HepG2 (cell line): ENCODE measurements around the gene IWS1. TPM values are rescaled to one million over a fixed set of nuclear protein-coding genes. Genes with fewer than 3 reads are reported as not detected.

ENCODE experiments used
- BRCA1 ChIP-seq: sonication (generic); formaldehyde crosslinking; IDR thresholded peaks from 2 replicates; pipeline ENCODE4 v1.4.0; 2020; ENCODE audit warnings: missing genetic modification reagents
- ESRRA ChIP-seq: sonication (generic); formaldehyde crosslinking; IDR thresholded peaks from 2 replicates; pipeline ENCODE4 v1.5.1; 2020; ENCODE audit warnings: mild to moderate bottlenecking, low read depth, missing genetic modification reagents
- HNRNPLL ChIP-seq: fragments of 200-400 bp; formaldehyde crosslinking; IDR thresholded peaks from 2 replicates; pipeline ENCODE4 v1.6.1; 2017; ENCODE audit warnings: mild to moderate bottlenecking, low read depth, low read length; ENCODE audit not compliant: poor library complexity, severe bottlenecking
- KDM4B ChIP-seq: sonication (generic); formaldehyde crosslinking; IDR thresholded peaks from 2 replicates; pipeline ENCODE4 v1.4.0; 2020; ENCODE audit warnings: missing genetic modification reagents
- NFE2 ChIP-seq: sonication (generic); formaldehyde crosslinking; IDR thresholded peaks from 2 replicates; pipeline ENCODE4 v1.4.0; 2020; ENCODE audit warnings: missing genetic modification reagents
- ONECUT2 ChIP-seq: sonication (generic); formaldehyde crosslinking; IDR thresholded peaks from 2 replicates; pipeline ENCODE4 v1.4.0; 2020; ENCODE audit warnings: missing genetic modification reagents
- PATZ1 ChIP-seq: sonication (generic); formaldehyde crosslinking; IDR thresholded peaks from 2 replicates; pipeline ENCODE4 v1.4.0; 2020; ENCODE audit warnings: missing genetic modification reagents
- PHF20 ChIP-seq: sonication (generic); formaldehyde crosslinking; IDR thresholded peaks from 2 replicates; pipeline ENCODE4 v1.5.0; 2020; ENCODE audit warnings: mild to moderate bottlenecking, missing genetic modification reagents
- PRDM10 ChIP-seq: sonication (generic); formaldehyde crosslinking; IDR thresholded peaks from 2 replicates; pipeline ENCODE4 v1.4.0; 2020; ENCODE audit warnings: low read depth, missing genetic modification reagents
- RNF219 ChIP-seq: sonication (generic); formaldehyde crosslinking; IDR thresholded peaks from 2 replicates; pipeline ENCODE4 v1.5.0; 2020; ENCODE audit warnings: mild to moderate bottlenecking, missing genetic modification reagents
- TGIF2 ChIP-seq: IDR thresholded peaks from 2 replicates; pipeline ENCODE4 v1.6.1; 2016; ENCODE audit warnings: control low read depth, missing compliant biosample characterization
- ZBTB7B ChIP-seq: sonication (generic); formaldehyde crosslinking; IDR thresholded peaks from 2 replicates; pipeline ENCODE4 v1.4.0; 2020; ENCODE audit warnings: missing genetic modification reagents
- ZNF143 ChIP-seq: sonication (generic); formaldehyde crosslinking; IDR thresholded peaks from 2 replicates; pipeline ENCODE4 v1.4.0; 2020; ENCODE audit warnings: missing genetic modification reagents
- ZNF329 ChIP-seq: sonication (generic); formaldehyde crosslinking; IDR thresholded peaks from 2 replicates; pipeline ENCODE4 v1.9.0; 2021; ENCODE audit warnings: low read depth, mild to moderate bottlenecking, missing genetic modification reagents
- ZSCAN21 ChIP-seq: sonication (generic); formaldehyde crosslinking; IDR thresholded peaks from 2 replicates; pipeline ENCODE4 v1.8.0; 2022; ENCODE audit warnings: mild to moderate bottlenecking, missing genetic modification reagents, moderate library complexity, borderline replicate concordance
- polyA plus RNA-seq, 8 experiments: library from polyadenylated mRNA; depleted of rRNA in 3 of 8; stranded (reverse) in 7 of 8; unstranded in 1 of 8; fragments of >200 nt; fragmentation: Illumina TruSeq in 4 of 8; extraction: Trizol in 4 of 8; gene quantifications; 2 replicates each; pipeline versions ENCODE4 v1.2.1 to v1.2.3, GENCODE V29; 2011 to 2016; ENCODE audit warnings: low read depth in 4 of 8, missing spikeins in 1 of 8, mixed read lengths in 1 of 8; ENCODE audit not compliant: insufficient read depth in 1 of 8
- total RNA-seq, 5 experiments: library from RNA; depleted of rRNA; stranded (reverse); fragments of >200 nt; fragmentation: Illumina TruSeq; extraction: Trizol; gene quantifications; 2 replicates each; pipeline ENCODE4 v1.2.3, GENCODE V29; 2016; ENCODE audit warnings: low read depth in 1 of 5
- TF ChIP-seq, protein P1 (sequence below): sonication (generic); formaldehyde crosslinking; IDR thresholded peaks from 2 replicates; pipeline ENCODE4 v1.4.0; 2020; ENCODE audit warnings: missing genetic modification reagents
- TF ChIP-seq, protein P2 (sequence below): sonication (generic); formaldehyde crosslinking; conservative IDR thresholded peaks from 2 replicates; pipeline ENCODE4 v1.4.0; 2020; ENCODE audit warnings: missing genetic modification reagents

Gene IWS1
- total and polyA plus RNA-seq, 2 of the 13 experiments (the other 11 are each of a cell fraction or from before 2014, with no cell fraction given): 28.9 to 62.3 TPM

- no peak; the same call in 1 of the 2 replicates for TF ChIP-seq BRCA1 (CRISPR knock-in tag)
- TF ChIP-seq ZNF329 (CRISPR knock-in tag): peak; percentile 74; the same call in 1 of the 2 replicates
- peak; percentile 92 for TF ChIP-seq PRDM10 (CRISPR knock-in tag)
- TF ChIP-seq HNRNPLL: peak; percentile 48
- TF ChIP-seq, protein P1, sequence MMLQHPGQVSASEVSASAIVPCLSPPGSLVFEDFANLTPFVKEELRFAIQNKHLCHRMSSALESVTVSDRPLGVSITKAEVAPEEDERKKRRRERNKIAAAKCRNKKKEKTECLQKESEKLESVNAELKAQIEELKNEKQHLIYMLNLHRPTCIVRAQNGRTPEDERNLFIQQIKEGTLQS (CRISPR knock-in tag): no peak
- TF ChIP-seq ZBTB7B (CRISPR knock-in tag): peak; percentile 100
- peak; percentile 77 for TF ChIP-seq ESRRA
- TF ChIP-seq NFE2 (CRISPR knock-in tag): no peak
- no peak; the same call in 1 of the 2 replicates for TF ChIP-seq ZSCAN21 (CRISPR knock-in tag)
- TF ChIP-seq ZNF143: peak; percentile 86
- TF ChIP-seq PATZ1 (CRISPR knock-in tag): peak; percentile 95
- TF ChIP-seq, protein P2, sequence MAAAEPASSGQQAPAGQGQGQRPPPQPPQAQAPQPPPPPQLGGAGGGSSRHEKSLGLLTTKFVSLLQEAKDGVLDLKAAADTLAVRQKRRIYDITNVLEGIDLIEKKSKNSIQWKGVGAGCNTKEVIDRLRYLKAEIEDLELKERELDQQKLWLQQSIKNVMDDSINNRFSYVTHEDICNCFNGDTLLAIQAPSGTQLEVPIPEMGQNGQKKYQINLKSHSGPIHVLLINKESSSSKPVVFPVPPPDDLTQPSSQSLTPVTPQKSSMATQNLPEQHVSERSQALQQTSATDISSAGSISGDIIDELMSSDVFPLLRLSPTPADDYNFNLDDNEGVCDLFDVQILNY: no peak
- 0 out of 2 replicates have a peak, but pooled peaks have one; percentile 46 for TF ChIP-seq TGIF2 (CRISPR knock-in tag)
- peak; percentile 27 for TF ChIP-seq ONECUT2 (CRISPR knock-in tag)
- peak; percentile 57; the same call in 1 of the 2 replicates for TF ChIP-seq KDM4B (CRISPR knock-in tag)
- 0 out of 2 replicates have a peak, but pooled peaks have one; percentile 22 for TF ChIP-seq PHF20 (CRISPR knock-in tag)
- peak; percentile 95 for TF ChIP-seq RNF219
Observed at GRCh38 chr2:127437781-127438726, 88.2 kb downstream of the IWS1 start (continued).
